PC-9 (cell line): ENCODE results near the gene ZDHHC11.
"Not testable (repeated sequence)": the region's sequence is repeated elsewhere in the genome, so short reads cannot be mapped to it uniquely, and the experiment has no call there.

Experiments
- EZH2 ChIP-seq: fragments of 200-600 bp; sonication (generic); IDR thresholded peaks from 2 replicates; pipeline ENCODE4 v1.8.0; 2017; ENCODE audit warnings: antibody characterized with exemption, low read depth
- TF ChIP-seq, protein P1 (sequence below): fragments of 200-600 bp; sonication (generic); conservative IDR thresholded peaks from 2 replicates; pipeline ENCODE4 v1.6.1; 2017; ENCODE audit warnings: mixed run types, antibody characterized with exemption, mild to moderate bottlenecking, moderate library complexity

DNA sequence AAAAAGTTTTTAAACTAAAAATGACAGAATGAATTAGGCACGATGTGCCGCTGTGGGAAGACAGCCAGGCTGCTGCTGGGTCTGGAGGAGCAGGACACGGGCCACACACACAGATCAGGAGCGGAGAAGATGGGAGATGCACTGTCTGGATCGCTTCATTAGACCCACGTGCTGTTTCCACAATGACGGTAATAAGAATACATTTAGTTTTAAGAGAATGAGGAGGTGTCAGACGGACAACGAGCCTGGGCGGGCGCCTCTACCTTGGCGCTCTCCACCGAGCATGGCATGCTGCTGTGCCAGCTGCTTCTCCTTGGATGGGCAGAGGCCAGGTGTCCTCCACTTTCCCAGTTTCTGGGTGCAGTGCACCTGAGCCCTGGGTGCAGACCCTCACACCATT lies 77.9 kb downstream of the ZDHHC11 start:
- TF ChIP-seq, protein P1, sequence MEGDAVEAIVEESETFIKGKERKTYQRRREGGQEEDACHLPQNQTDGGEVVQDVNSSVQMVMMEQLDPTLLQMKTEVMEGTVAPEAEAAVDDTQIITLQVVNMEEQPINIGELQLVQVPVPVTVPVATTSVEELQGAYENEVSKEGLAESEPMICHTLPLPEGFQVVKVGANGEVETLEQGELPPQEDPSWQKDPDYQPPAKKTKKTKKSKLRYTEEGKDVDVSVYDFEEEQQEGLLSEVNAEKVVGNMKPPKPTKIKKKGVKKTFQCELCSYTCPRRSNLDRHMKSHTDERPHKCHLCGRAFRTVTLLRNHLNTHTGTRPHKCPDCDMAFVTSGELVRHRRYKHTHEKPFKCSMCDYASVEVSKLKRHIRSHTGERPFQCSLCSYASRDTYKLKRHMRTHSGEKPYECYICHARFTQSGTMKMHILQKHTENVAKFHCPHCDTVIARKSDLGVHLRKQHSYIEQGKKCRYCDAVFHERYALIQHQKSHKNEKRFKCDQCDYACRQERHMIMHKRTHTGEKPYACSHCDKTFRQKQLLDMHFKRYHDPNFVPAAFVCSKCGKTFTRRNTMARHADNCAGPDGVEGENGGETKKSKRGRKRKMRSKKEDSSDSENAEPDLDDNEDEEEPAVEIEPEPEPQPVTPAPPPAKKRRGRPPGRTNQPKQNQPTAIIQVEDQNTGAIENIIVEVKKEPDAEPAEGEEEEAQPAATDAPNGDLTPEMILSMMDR: not testable (repeated sequence)
- not testable (repeated sequence) for TF ChIP-seq EZH2
